ENCODE measurements around the gene TRPV3. TPM values are rescaled to one million over a fixed set of nuclear protein-coding genes. Genes with fewer than 3 reads are reported as not detected.

TRPV3 gene
- total RNA-seq, 1 donor from 2014 or later: 0.11 TPM

- H3K36me3 ChIP-seq: peaks cover 0 to 5% of the 10 kb centered on the region in 2 donors
- no peaks in the 10 kb centered on the region for H3K27me3 ChIP-seq
- TF ChIP-seq CTCF (IDR thresholded peaks at IDR 0.05): no peak
- DNase-seq (ENCODE audit: low spot score in 2 of 2): no peak
- H3K4me1 ChIP-seq: no peaks in the 10 kb centered on the region
- intact Hi-C loops (cut with DNase I): no loop called here
- H3K4me3 ChIP-seq: no peak overlapping the region
- H3K9me3 ChIP-seq: no peaks in the 10 kb centered on the region
- H3K27ac ChIP-seq: no peak overlapping the region
These were observed 40.5 kb upstream of the TRPV3 start for GRCh38 chr17:3598078-3598477.

GRCh38 chr17:3596804-3597464, 39.3 kb upstream of the TRPV3 start:
- Histone ChIP-seq H3K4me1 (no peaks in the 10 kb centered on the region), H3K27ac (no peak overlapping the region), H3K27me3 (no peaks in the 10 kb centered on the region), H3K36me3 (peaks cover 0 to 5% of the 10 kb centered on the region in 2 donors), H3K9me3 (no peaks in the 10 kb centered on the region), H3K4me3 (no peak overlapping the region)
- no peak for DNase-seq (ENCODE audit: low spot score in 2 of 2)
- no peak for TF ChIP-seq CTCF (IDR thresholded peaks at IDR 0.05)
- intact Hi-C loops (cut with DNase I): no loop called here

- Histone ChIP-seq H3K36me3 (peaks cover 3 to 22% of the 10 kb centered on the region in 2 donors), H3K9me3 (no peaks in the 10 kb centered on the region), H3K4me1 (no peaks in the 10 kb centered on the region), H3K4me3 (no peak overlapping the region), H3K27me3 (no peaks in the 10 kb centered on the region), H3K27ac (no peak overlapping the region)
- no peak for TF ChIP-seq CTCF (IDR thresholded peaks at IDR 0.05)
- no peak for DNase-seq (ENCODE audit: low spot score in 2 of 2)
- intact Hi-C loops (cut with DNase I): no loop called here
These were observed 37.4 kb upstream of the TRPV3 start for GRCh38 chr17:3594976-3595375.

- peaks cover 7 to 30% of the 10 kb centered on the region in 2 donors for H3K36me3 ChIP-seq
- H3K9me3 ChIP-seq: no peaks in the 10 kb centered on the region
- DNase-seq (ENCODE audit: low spot score in 2 of 2): no peak
- no peaks in the 10 kb centered on the region for H3K27me3 ChIP-seq
- no peaks in the 10 kb centered on the region for H3K4me1 ChIP-seq
- H3K27ac ChIP-seq: no peak overlapping the region
- no peak overlapping the region for H3K4me3 ChIP-seq
- intact Hi-C loops (cut with DNase I): no loop called here
- TF ChIP-seq CTCF (IDR thresholded peaks at IDR 0.05): no peak
These were observed 36.6 kb upstream of the TRPV3 start for GRCh38 chr17:3594051-3594800.

GRCh38 chr17:3593384-3593783, 35.8 kb upstream of the TRPV3 start:
- Histone ChIP-seq H3K4me1 (no peaks in the 10 kb centered on the region), H3K36me3 (peaks cover 7 to 31% of the 10 kb centered on the region in 2 donors), H3K27ac (no peak overlapping the region), H3K9me3 (no peaks in the 10 kb centered on the region), H3K27me3 (no peaks in the 10 kb centered on the region), H3K4me3 (no peak overlapping the region)
- no peak for DNase-seq (ENCODE audit: low spot score in 2 of 2)
- intact Hi-C loops (cut with DNase I): no loop called here
- TF ChIP-seq CTCF (IDR thresholded peaks at IDR 0.05): no peak
